DND-41 (cell line): ENCODE data around the gene PDGFB.

Experiments used
- ATAC-seq: fragments of 200-7000 bp; cut with Tn5 transposase; 3 replicates; pipeline ENCODE4 v1.9.1; 2021; ENCODE audit warnings: low read depth; ENCODE audit not compliant: insufficient read depth
- DNase-seq: peaks from one replicate; pipeline ENCODE4 v3.0.0-alpha.2; 2020
- H2AFZ ChIP-seq: 2 replicates; pipeline ENCODE4 v1.6.0; 2012; ENCODE audit warnings: low read depth, low read length
- H3K27ac ChIP-seq: 2 replicates; pipeline ENCODE4 v1.5.1; 2012; ENCODE audit warnings: low read length, inconsistent platforms
- H3K27me3 ChIP-seq: fragments of 200-600 bp; sonication (generic); 2 replicates; pipeline ENCODE4 v1.6.0; 2012; ENCODE audit warnings: low read length, mild to moderate bottlenecking, inconsistent platforms; ENCODE audit not compliant: insufficient read depth, poor library complexity
- H3K36me3 ChIP-seq: 2 replicates; pipeline ENCODE4 v1.5.1; 2012; ENCODE audit warnings: low read length, inconsistent platforms; ENCODE audit not compliant: insufficient read depth
- H3K4me1 ChIP-seq: 2 replicates; pipeline ENCODE4 v1.5.1; 2012; ENCODE audit warnings: mild to moderate bottlenecking, low read length; ENCODE audit not compliant: insufficient read depth
- H3K4me2 ChIP-seq: 2 replicates; pipeline ENCODE4 v1.6.0; 2012; ENCODE audit warnings: mild to moderate bottlenecking, moderate library complexity, low read length, inconsistent platforms; ENCODE audit not compliant: insufficient read depth
- H3K4me3 ChIP-seq, 2 experiments: fragments of 200-600 bp in 1 of 2; shearing (Covaris generic) in 1 of 2; 2 replicates each; pipeline ENCODE4 v1.5.1; 2012 to 2016; ENCODE audit warnings: inconsistent platforms in 2 of 2, low read length in 2 of 2, mild to moderate bottlenecking in 2 of 2, low read depth in 1 of 2, moderate library complexity in 1 of 2
- H3K79me2 ChIP-seq: 2 replicates; pipeline ENCODE4 v1.6.0; 2012; ENCODE audit warnings: low read length, inconsistent platforms; ENCODE audit not compliant: insufficient read depth
- H3K9ac ChIP-seq: 2 replicates; pipeline ENCODE4 v1.6.0; 2012; ENCODE audit warnings: low read depth, mild to moderate bottlenecking, inconsistent platforms, low read length, moderate library complexity
- H3K9me3 ChIP-seq: 2 replicates; pipeline ENCODE4 v1.5.1; 2012; ENCODE audit warnings: low read length, moderate library complexity, mild to moderate bottlenecking, inconsistent platforms; ENCODE audit not compliant: insufficient read depth, severe bottlenecking
- H4K20me1 ChIP-seq: 2 replicates; pipeline ENCODE4 v1.6.0; 2012; ENCODE audit warnings: low read length; ENCODE audit not compliant: insufficient read depth
- EZH2 ChIP-seq: IDR thresholded peaks from 3 replicates; pipeline ENCODE4 v1.6.1; 2012; ENCODE audit warnings: borderline replicate concordance, low read depth, mild to moderate bottlenecking, moderate library complexity, low read length, inconsistent platforms; ENCODE audit not compliant: severe bottlenecking
- TF ChIP-seq, protein P1 (sequence below): IDR thresholded peaks from 2 replicates; pipeline ENCODE4 v1.5.1; 2012; ENCODE audit warnings: borderline replicate concordance, low read length, moderate library complexity, mild to moderate bottlenecking; ENCODE audit not compliant: poor library complexity, severe bottlenecking; ENCODE audit errors: extremely low read depth

Gene PDGFB

DNA sequence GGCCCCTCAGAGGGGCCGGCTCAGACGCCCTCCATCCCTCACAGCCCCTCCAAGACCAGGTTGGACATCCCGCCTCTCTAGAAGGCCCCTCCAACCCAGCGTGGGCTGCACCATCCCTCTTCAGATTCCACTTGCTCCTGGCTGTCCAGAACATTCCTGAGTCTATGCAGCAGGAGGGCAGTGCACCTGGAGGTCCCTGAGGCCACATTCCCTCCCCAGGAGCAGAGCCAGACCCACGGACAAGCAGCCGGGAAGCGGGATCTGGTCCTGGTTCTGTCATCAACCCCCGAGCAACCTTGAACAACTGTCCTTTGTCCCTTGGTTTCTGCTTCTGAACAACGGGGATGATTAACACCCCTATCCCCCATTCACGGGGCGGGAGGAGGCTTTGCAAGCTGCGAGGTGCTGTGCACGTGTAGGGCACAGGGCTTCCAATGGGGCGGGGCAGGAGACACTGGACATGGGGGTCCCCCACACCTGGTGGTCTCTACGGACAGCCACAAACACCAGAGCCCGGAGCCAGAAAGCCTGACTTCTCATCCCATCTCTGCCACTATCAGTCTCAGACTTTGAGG, 13.2 kb upstream of the PDGFB start:
- Histone ChIP-seq H3K9me3 (no peaks in the 10 kb centered on the region), H3K4me3 (no peak overlapping the region), H3K4me1 (no peaks in the 10 kb centered on the region), H4K20me1 (0 out of 2 replicates have a peak, but pooled peaks cover 8% of the 10 kb centered on the region), H2AFZ (no peak overlapping the region), H3K36me3 (no peaks in the 10 kb centered on the region), H3K4me2 (no peak overlapping the region), H3K27me3 (peaks cover 21% of the 10 kb centered on the region), H3K27ac (no peak overlapping the region), H3K79me2 (no peaks in the 10 kb centered on the region), H3K9ac (no peak overlapping the region)
- DNase-seq (no peak), ATAC-seq (no peak)
- no peak for TF ChIP-seq EZH2
- TF ChIP-seq, protein P1, sequence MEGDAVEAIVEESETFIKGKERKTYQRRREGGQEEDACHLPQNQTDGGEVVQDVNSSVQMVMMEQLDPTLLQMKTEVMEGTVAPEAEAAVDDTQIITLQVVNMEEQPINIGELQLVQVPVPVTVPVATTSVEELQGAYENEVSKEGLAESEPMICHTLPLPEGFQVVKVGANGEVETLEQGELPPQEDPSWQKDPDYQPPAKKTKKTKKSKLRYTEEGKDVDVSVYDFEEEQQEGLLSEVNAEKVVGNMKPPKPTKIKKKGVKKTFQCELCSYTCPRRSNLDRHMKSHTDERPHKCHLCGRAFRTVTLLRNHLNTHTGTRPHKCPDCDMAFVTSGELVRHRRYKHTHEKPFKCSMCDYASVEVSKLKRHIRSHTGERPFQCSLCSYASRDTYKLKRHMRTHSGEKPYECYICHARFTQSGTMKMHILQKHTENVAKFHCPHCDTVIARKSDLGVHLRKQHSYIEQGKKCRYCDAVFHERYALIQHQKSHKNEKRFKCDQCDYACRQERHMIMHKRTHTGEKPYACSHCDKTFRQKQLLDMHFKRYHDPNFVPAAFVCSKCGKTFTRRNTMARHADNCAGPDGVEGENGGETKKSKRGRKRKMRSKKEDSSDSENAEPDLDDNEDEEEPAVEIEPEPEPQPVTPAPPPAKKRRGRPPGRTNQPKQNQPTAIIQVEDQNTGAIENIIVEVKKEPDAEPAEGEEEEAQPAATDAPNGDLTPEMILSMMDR, result no peak

- no peak for TF ChIP-seq EZH2
- TF ChIP-seq, protein P1, result no peak
- H3K4me1 ChIP-seq, result no peaks in the 10 kb centered on the region
- H2AFZ ChIP-seq, result no peak overlapping the region
- H3K9ac ChIP-seq, result no peak overlapping the region
- no peaks in the 10 kb centered on the region for H3K36me3 ChIP-seq
- H3K9me3 ChIP-seq, result no peaks in the 10 kb centered on the region
- H3K79me2 ChIP-seq, result no peaks in the 10 kb centered on the region
- H3K27me3 ChIP-seq, result peaks cover 29% of the 10 kb centered on the region
- ATAC-seq (no peak), DNase-seq (no peak)
- H3K4me2 ChIP-seq, result no peak overlapping the region
- 0 out of 2 replicates have a peak, but pooled peaks cover 8% of the 10 kb centered on the region for H4K20me1 ChIP-seq
- no peak overlapping the region for H3K27ac ChIP-seq
- no peak overlapping the region for H3K4me3 ChIP-seq
Observed at GRCh38 chr22:39256979-39257378, 12.2 kb upstream of the PDGFB start.

DNA sequence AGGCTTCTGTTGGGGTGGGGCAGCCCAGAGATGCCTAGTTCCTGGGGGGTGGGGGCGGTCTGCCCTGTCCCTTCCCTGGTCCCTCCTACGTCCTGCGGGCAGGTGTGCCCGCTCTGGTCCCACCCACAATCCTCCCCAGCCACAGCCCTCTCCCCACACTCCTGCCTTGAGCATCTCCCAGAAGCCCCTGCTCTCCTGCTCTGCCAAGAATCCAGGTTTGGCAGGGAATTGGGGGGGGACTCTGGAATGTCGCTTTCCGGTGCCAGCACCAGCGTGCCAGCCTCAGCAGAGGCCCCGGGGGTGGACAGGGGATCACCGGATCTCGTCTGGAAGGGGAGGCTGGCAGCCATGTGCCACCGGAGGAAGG, 11.4 kb upstream of the PDGFB start:
- Histone ChIP-seq H3K4me3 (no peak overlapping the region), H3K4me2 (no peak overlapping the region), H3K9ac (no peak overlapping the region), H3K9me3 (no peaks in the 10 kb centered on the region), H3K79me2 (no peaks in the 10 kb centered on the region), H3K27me3 (peaks cover 29% of the 10 kb centered on the region), H2AFZ (no peak overlapping the region), H3K27ac (no peak overlapping the region), H3K36me3 (no peaks in the 10 kb centered on the region), H4K20me1 (0 out of 2 replicates have a peak, but pooled peaks cover 8% of the 10 kb centered on the region), H3K4me1 (no peaks in the 10 kb centered on the region)
- ATAC-seq (no peak), DNase-seq (no peak)
- TF ChIP-seq, protein P1, result no peak
- TF ChIP-seq EZH2, result no peak
